Thymus (tissue), 11 donors: ENCODE data around the gene NPL. TPM values are rescaled to one million over a fixed set of nuclear protein-coding genes. Genes with fewer than 3 reads are reported as not detected.

Experiments
- DNase-seq, 9 donors: peaks; one replicate each; pipeline ENCODE4 v3.0.0-alpha.2; 2013; ENCODE audit warnings: low spot score in 9 of 9, low read depth in 6 of 9, missing footprints in 1 of 9
- H3K27ac ChIP-seq, 2 donors: one replicate each; pipeline ENCODE4 v1.5.1; 2013; ENCODE audit warnings: control low read depth in 1 of 2, low read depth in 1 of 2, low read length in 1 of 2, mild to moderate bottlenecking in 1 of 2, moderate library complexity in 1 of 2
- H3K27me3 ChIP-seq, 2 donors: one replicate each; pipeline ENCODE4 v1.5.1; 2013; ENCODE audit warnings: low read length in 1 of 2; ENCODE audit not compliant: control insufficient read depth in 2 of 2, insufficient read depth in 1 of 2
- H3K36me3 ChIP-seq, 2 donors: one replicate each; pipeline ENCODE4 v1.5.1; 2013; ENCODE audit warnings: low read length in 1 of 2, mild to moderate bottlenecking in 1 of 2, moderate library complexity in 1 of 2; ENCODE audit not compliant: control insufficient read depth in 2 of 2, insufficient read depth in 2 of 2
- H3K4me1 ChIP-seq, 2 donors: one replicate each; pipeline ENCODE4 v1.5.1; 2013; ENCODE audit warnings: low read length in 2 of 2; ENCODE audit not compliant: control insufficient read depth in 2 of 2, insufficient read depth in 2 of 2
- H3K4me3 ChIP-seq, 2 donors: one replicate each; pipeline ENCODE4 v1.5.1; 2013; ENCODE audit warnings: low read length in 2 of 2, control low read depth in 1 of 2, mild to moderate bottlenecking in 1 of 2
- H3K9me3 ChIP-seq, 2 donors: one replicate each; pipeline ENCODE4 v1.5.1; 2013; ENCODE audit warnings: low read length in 1 of 2, mild to moderate bottlenecking in 1 of 2; ENCODE audit not compliant: control insufficient read depth in 2 of 2, insufficient read depth in 1 of 2
- WGBS: extraction: QIAGEN DNeasy Blood & Tissue Kit; methylation state at CpG from one replicate; pipeline ENCODE4 v1.1.7; 2013; 5-methylcytosine and 5-hydroxymethylcytosine counted together
- polyA plus RNA-seq: library from polyadenylated mRNA; stranded (reverse); fragments of 200-250 nt; gene quantifications from one replicate; pipeline ENCODE4 v1.2.3, GENCODE V29; 2013
- total RNA-seq: library from RNA; stranded (reverse); fragments of 120-200 nt; gene quantifications from one replicate; pipeline ENCODE4 v1.2.4, GENCODE V29; 2013
- donor health status: healthy.

The NPL gene
- total and polyA plus RNA-seq, 2 donors: 10.9 to 30.7 TPM

DNA sequence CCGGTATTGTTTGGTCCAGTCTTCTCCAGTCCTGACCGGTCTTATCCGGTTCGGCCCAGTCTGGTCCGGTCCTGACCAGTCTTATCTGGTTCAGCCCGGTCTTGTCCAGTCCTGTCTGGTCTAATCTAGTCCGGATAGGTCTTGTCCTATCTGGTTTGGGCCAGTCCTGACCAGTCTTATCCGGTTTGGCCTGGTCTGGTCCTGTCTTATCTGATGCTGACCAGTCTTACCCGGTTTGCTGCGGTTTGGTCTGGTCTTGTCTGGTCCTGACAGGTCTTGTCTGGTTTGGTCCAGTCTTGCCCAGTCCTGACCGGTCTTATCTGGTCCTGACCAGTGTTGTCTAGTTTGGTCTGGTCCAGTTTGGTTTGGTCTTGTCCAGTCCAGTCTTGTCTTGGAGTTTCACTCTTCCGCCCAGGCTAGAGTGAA is 79.7 kb downstream of the NPL start:
- DNase-seq: no peak
- Histone ChIP-seq H3K4me3 (no peak overlapping the region), H3K27me3 (no peaks in the 10 kb centered on the region), H3K36me3 (peaks cover 29 to 86% of the 10 kb centered on the region in 2 donors), H3K27ac (no peak overlapping the region), H3K9me3 (no peaks in the 10 kb centered on the region), H3K4me1 (no peaks in the 10 kb centered on the region)
- WGBS: 98% methylated on average over 12 of the region's 12 CpGs

DNA sequence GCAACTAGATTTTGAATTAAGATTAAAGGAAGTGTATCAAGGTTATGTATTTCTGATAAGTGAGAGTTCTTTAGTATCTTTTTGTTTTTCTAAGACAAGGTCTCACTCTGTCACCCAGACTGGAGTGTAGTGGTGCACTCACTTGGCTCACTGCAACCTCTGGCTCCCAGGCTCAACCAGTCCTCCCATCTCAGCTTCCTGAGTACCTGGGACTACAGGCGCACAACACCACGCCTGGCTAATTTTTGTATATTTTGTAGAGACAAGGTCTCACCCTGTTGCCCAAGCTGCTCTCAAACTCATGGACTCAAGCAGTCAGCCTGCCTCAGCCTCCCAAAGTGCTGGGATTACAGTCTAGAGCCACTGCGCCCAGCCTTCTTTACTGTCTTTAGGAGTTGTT is 83.3 kb downstream of the NPL start:
- Histone ChIP-seq H3K36me3 (peaks cover 37 to 89% of the 10 kb centered on the region in 2 donors), H3K27ac (no peak overlapping the region), H3K4me3 (no peak overlapping the region), H3K4me1 (no peaks in the 10 kb centered on the region), H3K9me3 (no peaks in the 10 kb centered on the region), H3K27me3 (no peaks in the 10 kb centered on the region)
- WGBS: 99% methylated on average over 3 of the region's 3 CpGs
- DNase-seq: no peak

DNA sequence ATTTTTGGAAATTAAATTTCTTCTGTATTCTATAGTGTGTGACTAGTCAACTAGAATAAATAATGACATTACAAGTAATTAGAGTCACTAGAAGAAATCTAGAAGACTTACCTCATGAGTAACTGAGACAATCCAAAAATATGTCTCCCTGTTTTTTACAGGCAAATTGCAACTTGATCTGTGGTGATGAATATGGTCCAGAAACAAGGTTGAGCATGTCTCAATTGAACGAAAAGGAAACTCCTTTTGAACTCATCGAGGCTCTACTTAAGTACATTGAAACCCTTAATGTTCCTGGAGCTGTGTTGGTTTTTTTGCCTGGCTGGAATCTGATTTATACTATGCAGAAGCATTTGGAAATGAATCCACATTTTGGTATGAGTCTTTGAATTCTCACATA is 86.3 kb downstream of the NPL start:
- 91% methylated on average over 2 of the region's 2 CpGs for WGBS
- no peak for DNase-seq

DNA sequence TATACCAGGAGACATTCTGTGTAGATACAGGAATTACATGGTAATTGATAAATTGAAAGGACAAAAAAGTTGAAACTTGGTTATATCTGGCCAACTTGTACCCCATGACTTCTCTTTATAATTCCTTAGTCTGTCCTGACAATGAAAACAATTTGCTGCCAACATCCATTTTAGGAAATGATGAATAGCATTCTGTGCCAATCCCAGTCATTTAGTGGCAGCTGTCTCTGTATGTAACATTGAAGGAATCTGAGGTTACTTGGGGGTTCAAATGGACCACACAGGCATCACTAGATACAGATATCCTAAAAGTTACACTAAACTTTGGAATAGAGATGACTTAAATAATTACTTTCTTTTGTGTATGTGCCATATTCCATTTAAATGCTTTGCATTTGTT is 87.8 kb downstream of the NPL start:
- H3K36me3 ChIP-seq: peaks cover 50 to 96% of the 10 kb centered on the region in 2 donors
- H3K4me1 ChIP-seq: no peaks in the 10 kb centered on the region
- H3K27me3 ChIP-seq: no peaks in the 10 kb centered on the region
- no peak overlapping the region for H3K27ac ChIP-seq
- H3K9me3 ChIP-seq: no peaks in the 10 kb centered on the region
- no peak for DNase-seq
- H3K4me3 ChIP-seq: no peak overlapping the region

More for the DNA sequence above, 86.3 kb downstream of the NPL start:
- no peaks in the 10 kb centered on the region for H3K27me3 ChIP-seq
- H3K4me3 ChIP-seq: no peak overlapping the region
- no peak overlapping the region for H3K27ac ChIP-seq
- H3K36me3 ChIP-seq: peaks cover 45 to 94% of the 10 kb centered on the region in 2 donors
- no peaks in the 10 kb centered on the region for H3K9me3 ChIP-seq
- H3K4me1 ChIP-seq: no peaks in the 10 kb centered on the region

DNA sequence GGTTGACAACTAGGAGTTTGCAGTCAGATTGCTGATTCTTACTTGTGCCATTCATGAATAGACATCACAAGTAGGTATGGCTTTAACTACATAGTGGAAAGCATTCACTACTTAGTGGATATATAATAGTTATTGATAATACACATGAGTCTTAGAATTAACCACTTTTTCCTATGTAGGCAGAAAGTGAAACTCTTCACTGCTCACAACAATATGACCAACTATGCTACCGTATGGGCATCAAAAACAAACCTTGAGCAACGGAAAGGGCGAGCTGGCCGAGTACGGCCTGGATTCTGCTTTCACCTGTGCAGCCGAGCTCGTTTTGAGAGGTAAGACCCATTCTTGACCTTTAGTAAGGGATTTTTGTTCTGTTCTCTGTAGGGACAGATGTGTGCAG is 88.3 kb downstream of the NPL start:
- Histone ChIP-seq H3K27ac (no peak overlapping the region), H3K9me3 (no peaks in the 10 kb centered on the region), H3K27me3 (no peaks in the 10 kb centered on the region), H3K36me3 (peaks cover 49 to 97% of the 10 kb centered on the region in 2 donors), H3K4me3 (no peak overlapping the region), H3K4me1 (no peaks in the 10 kb centered on the region)
- DNase-seq: no peak
- WGBS: 99% methylated on average over 7 of the region's 7 CpGs

Other genes starting within 250 kb of the NPL start
- gene RNASEL, start 200.5 kb upstream of the NPL start, total RNA-seq: 9.8 TPM
- 8.4 TPM for gene RNASEL, start 200.5 kb upstream of the NPL start, polyA plus RNA-seq
- gene RGS16, start 185.4 kb upstream of the NPL start, total RNA-seq: 8.3 TPM
- gene RGS16, start 185.4 kb upstream of the NPL start, polyA plus RNA-seq: 5.0 TPM
- 0.19 TPM for gene RGS8, start 105.2 kb upstream of the NPL start, total RNA-seq
- gene RGS8, start 105.2 kb upstream of the NPL start, polyA plus RNA-seq: 0.11 TPM
- 214 TPM for gene DHX9, start 49.6 kb downstream of the NPL start, total RNA-seq
- gene DHX9, start 49.6 kb downstream of the NPL start, polyA plus RNA-seq: 108 TPM
- gene SHCBP1L, start 163.4 kb downstream of the NPL start, total RNA-seq: not detected
- gene SHCBP1L, start 163.4 kb downstream of the NPL start, polyA plus RNA-seq: not detected
- 20.5 TPM for gene LAMC1, start 233.6 kb downstream of the NPL start, total RNA-seq
- gene LAMC1, start 233.6 kb downstream of the NPL start, polyA plus RNA-seq: 12.6 TPM